ENCODE data around the gene LASP1. TPM values are rescaled to one million over a fixed set of nuclear protein-coding genes. Genes with fewer than 3 reads are reported as not detected.

The LASP1 gene
- total RNA-seq, 1 donor from 2014 or later: 146 TPM

GRCh38 chr17:38919316-38920078, 49.6 kb downstream of the LASP1 start:
- peaks cover 18% of the 10 kb centered on the region for H3K4me1 Mint-ChIP-seq (ENCODE audit: unreplicated experiment)
- H3K4me3 Mint-ChIP-seq (ENCODE audit: unreplicated experiment): peak overlapping the region; percentile 56
- peak overlapping the region; percentile 24 for H3K27ac Mint-ChIP-seq (ENCODE audit: unreplicated experiment)

GRCh38 chr17:38920374-38921291, 50.8 kb downstream of the LASP1 start:
- Mint-ChIP-seq H3K4me1 (ENCODE audit: unreplicated experiment) (peaks cover 26% of the 10 kb centered on the region), H3K9me3 (ENCODE audit: unreplicated experiment) (no peaks in the 10 kb centered on the region), H3K4me3 (ENCODE audit: unreplicated experiment) (no peak overlapping the region), H3K27ac (ENCODE audit: unreplicated experiment) (no peak overlapping the region), H3K27me3 (ENCODE audit: unreplicated experiment) (peaks cover 9% of the 10 kb centered on the region), H3K36me3 (ENCODE audit: low read depth, unreplicated experiment) (peaks cover 45% of the 10 kb centered on the region)
- TF ChIP-seq CTCF (IDR thresholded peaks at IDR 0.05; ENCODE audit: unreplicated experiment): no peak
- DNase-seq (ENCODE audit: low spot score): no peak

More at GRCh38 chr17:38919316-38920078, 49.6 kb downstream of the LASP1 start:
- H3K9me3 Mint-ChIP-seq (ENCODE audit: unreplicated experiment): no peaks in the 10 kb centered on the region
- no peak for TF ChIP-seq CTCF (IDR thresholded peaks at IDR 0.05; ENCODE audit: unreplicated experiment)
- no peak for DNase-seq (ENCODE audit: low spot score)
- H3K27me3 Mint-ChIP-seq (ENCODE audit: unreplicated experiment): peaks cover 9% of the 10 kb centered on the region
- H3K36me3 Mint-ChIP-seq (ENCODE audit: low read depth, unreplicated experiment): peaks cover 46% of the 10 kb centered on the region

GRCh38 chr17:38921756-38922411, 52.0 kb downstream of the LASP1 start:
- Mint-ChIP-seq H3K27me3 (ENCODE audit: unreplicated experiment) (peaks cover 5% of the 10 kb centered on the region), H3K4me1 (ENCODE audit: unreplicated experiment) (peaks cover 21% of the 10 kb centered on the region), H3K4me3 (ENCODE audit: unreplicated experiment) (peak overlapping the region; percentile 56), H3K36me3 (ENCODE audit: low read depth, unreplicated experiment) (peaks cover 37% of the 10 kb centered on the region), H3K27ac (ENCODE audit: unreplicated experiment) (no peak overlapping the region), H3K9me3 (ENCODE audit: unreplicated experiment) (no peaks in the 10 kb centered on the region)
- no peak for DNase-seq (ENCODE audit: low spot score)
- TF ChIP-seq CTCF (IDR thresholded peaks at IDR 0.05; ENCODE audit: unreplicated experiment): no peak

GRCh38 chr17:38922538-38923297, 52.9 kb downstream of the LASP1 start:
- Mint-ChIP-seq H3K27ac (ENCODE audit: unreplicated experiment) (no peak overlapping the region), H3K4me3 (ENCODE audit: unreplicated experiment) (no peak overlapping the region), H3K4me1 (ENCODE audit: unreplicated experiment) (peaks cover 18% of the 10 kb centered on the region), H3K27me3 (ENCODE audit: unreplicated experiment) (peaks cover 5% of the 10 kb centered on the region), H3K9me3 (ENCODE audit: unreplicated experiment) (no peaks in the 10 kb centered on the region), H3K36me3 (ENCODE audit: low read depth, unreplicated experiment) (peaks cover 31% of the 10 kb centered on the region)
- no peak for DNase-seq (ENCODE audit: low spot score)
- TF ChIP-seq CTCF (IDR thresholded peaks at IDR 0.05; ENCODE audit: unreplicated experiment): no peak

Measured in endothelial cell (in vitro differentiated cells).